Caco-2 (cell line): ENCODE measurements around the gene TMEM39A. TPM values are rescaled to one million over a fixed set of nuclear protein-coding genes. Genes with fewer than 3 reads are reported as not detected.
A peak's percentile ranks its signal among the peaks of the same experiment; 100 is the strongest.

Source experiments
- Bru-seq: library from RNA; stranded (reverse); fragments of 400-500 nt; gene quantifications from one replicate; lab custom pipeline; 2021; lab: Mats Ljungman, UMichigan
- BruChase-seq, 2 experiments: library from RNA; stranded (reverse); fragments of 400-500 nt; gene quantifications; one replicate each; lab custom pipeline; 2021; lab: Mats Ljungman, UMichigan
- BruUV-seq: library from RNA; stranded (reverse); fragments of 400-500 nt; replicated peaks from 2 replicates; lab custom pipeline; 2021; lab: Mats Ljungman, UMichigan
- CTCF ChIA-PET: fragments of 300-600 bp; sonication (Branson Sonifier 250); formaldehyde crosslinking; loops from one replicate; lab custom pipeline; 2022; ENCODE audit warnings: antibody characterized with exemption; lab: Charles Lee
- POLR2A ChIA-PET: fragments of 300-600 bp; sonication (Branson Sonifier 250); formaldehyde crosslinking; loops from one replicate; lab custom pipeline; 2022; ENCODE audit warnings: antibody characterized with exemption; lab: Charles Lee
- DNase-seq, 2 experiments: peaks; one replicate each; pipeline versions ENCODE4 v3.0.0 to v3.0.0-alpha.2; 2020 to 2022
- H3K27me3 ChIP-seq: replicated peaks from 2 replicates; pipeline ENCODE4 v1.6.0; 2011; ENCODE audit warnings: low read length; ENCODE audit not compliant: control insufficient read depth, insufficient read depth
- H3K36me3 ChIP-seq: 2 replicates; pipeline ENCODE4 v1.5.1; 2011; ENCODE audit warnings: low read length; ENCODE audit not compliant: control insufficient read depth, insufficient read depth
- H3K4me1 ChIP-seq: fragments of 250-450 bp; sonication (Bioruptor Pico); 2 replicates; pipeline ENCODE4 v1.5.1; 2020; ENCODE audit warnings: mild to moderate bottlenecking
- H3K4me3 ChIP-seq: 2 replicates; pipeline ENCODE4 v1.5.1; 2011; ENCODE audit warnings: low read depth, mild to moderate bottlenecking, control low read depth, low read length
- H3K9me3 ChIP-seq: fragments of 250-450 bp; sonication (Bioruptor Pico); 2 replicates; pipeline ENCODE4 v1.5.1; 2020; ENCODE audit warnings: mild to moderate bottlenecking, moderate library complexity
- H3K27ac Mint-ChIP-seq: one replicate; pipeline ENCODE4 v1.8.0; 2022; ENCODE audit warnings: mixed read lengths; ENCODE audit not compliant: unreplicated experiment
- H3K27me3 Mint-ChIP-seq: one replicate; pipeline ENCODE4 v1.8.0; 2022; ENCODE audit warnings: mixed read lengths; ENCODE audit not compliant: insufficient read depth, unreplicated experiment
- H3K36me3 Mint-ChIP-seq: one replicate; pipeline ENCODE4 v1.8.0; 2022; ENCODE audit warnings: mild to moderate bottlenecking, mixed read lengths; ENCODE audit not compliant: insufficient read depth, unreplicated experiment
- H3K4me1 Mint-ChIP-seq: one replicate; pipeline ENCODE4 v1.8.0; 2022; ENCODE audit warnings: low read depth, mixed read lengths; ENCODE audit not compliant: unreplicated experiment
- H3K4me3 Mint-ChIP-seq: one replicate; pipeline ENCODE4 v1.8.0; 2022; ENCODE audit warnings: mild to moderate bottlenecking, moderate library complexity, mixed read lengths; ENCODE audit not compliant: unreplicated experiment
- H3K9me3 Mint-ChIP-seq: one replicate; pipeline ENCODE4 v1.8.0; 2022; ENCODE audit warnings: mixed read lengths; ENCODE audit not compliant: unreplicated experiment
- intact Hi-C: fragments of 100-400 bp; cut with micrococcal nuclease; formaldehyde crosslinking; loops from one replicate; pipeline ENCODE4 v1.10.0; 2022; ENCODE audit not compliant: unreplicated experiment
- long read RNA-seq: library from polyadenylated mRNA; stranded (forward); transcript quantifications from one replicate; pipeline ENCODE4 v2.0.0, GENCODE V29; 2022
- total RNA-seq: library from RNA; stranded (reverse); gene quantifications from 2 replicates; pipeline ENCODE4 v1.2.3, GENCODE V29; 2022
- TF ChIP-seq, protein P1 (sequence below), 2 experiments: fragments of 200-600 bp in 1 of 2; IDR thresholded peaks; 1 replicate in 1 of 2; 2 replicates in 1 of 2; pipeline versions ENCODE4 v1.5.1 to v1.8.0; 2011 to 2022; ENCODE audit warnings: antibody characterized with exemption in 1 of 2, control low read depth in 1 of 2, inconsistent platforms in 1 of 2, low read depth in 1 of 2, low read length in 1 of 2, mild to moderate bottlenecking in 1 of 2, moderate library complexity in 1 of 2; ENCODE audit not compliant: insufficient read depth in 1 of 2, severe bottlenecking in 1 of 2, unreplicated experiment in 1 of 2

TMEM39A gene
- 50.7 and 52.1 TPM in 2 replicates for total RNA-seq
- percentile 94 among the genes with signal in this experiment for Bru-seq, nascent RNA
- BruChase-seq, experiment 1, labeled RNA remaining after a 2-hour chase: percentile 94 among the genes with signal in this experiment
- BruChase-seq, experiment 2, labeled RNA remaining after a 6-hour chase: percentile 84 among the genes with signal in this experiment
- long read RNA-seq, full-length matches to known transcripts: 29 of 53 reads
- long read RNA-seq, partial matches to known transcripts: 6 of 53 reads
- long read RNA-seq, other reads (novel, unspliced or antisense): 18 of 53 reads

DNA sequence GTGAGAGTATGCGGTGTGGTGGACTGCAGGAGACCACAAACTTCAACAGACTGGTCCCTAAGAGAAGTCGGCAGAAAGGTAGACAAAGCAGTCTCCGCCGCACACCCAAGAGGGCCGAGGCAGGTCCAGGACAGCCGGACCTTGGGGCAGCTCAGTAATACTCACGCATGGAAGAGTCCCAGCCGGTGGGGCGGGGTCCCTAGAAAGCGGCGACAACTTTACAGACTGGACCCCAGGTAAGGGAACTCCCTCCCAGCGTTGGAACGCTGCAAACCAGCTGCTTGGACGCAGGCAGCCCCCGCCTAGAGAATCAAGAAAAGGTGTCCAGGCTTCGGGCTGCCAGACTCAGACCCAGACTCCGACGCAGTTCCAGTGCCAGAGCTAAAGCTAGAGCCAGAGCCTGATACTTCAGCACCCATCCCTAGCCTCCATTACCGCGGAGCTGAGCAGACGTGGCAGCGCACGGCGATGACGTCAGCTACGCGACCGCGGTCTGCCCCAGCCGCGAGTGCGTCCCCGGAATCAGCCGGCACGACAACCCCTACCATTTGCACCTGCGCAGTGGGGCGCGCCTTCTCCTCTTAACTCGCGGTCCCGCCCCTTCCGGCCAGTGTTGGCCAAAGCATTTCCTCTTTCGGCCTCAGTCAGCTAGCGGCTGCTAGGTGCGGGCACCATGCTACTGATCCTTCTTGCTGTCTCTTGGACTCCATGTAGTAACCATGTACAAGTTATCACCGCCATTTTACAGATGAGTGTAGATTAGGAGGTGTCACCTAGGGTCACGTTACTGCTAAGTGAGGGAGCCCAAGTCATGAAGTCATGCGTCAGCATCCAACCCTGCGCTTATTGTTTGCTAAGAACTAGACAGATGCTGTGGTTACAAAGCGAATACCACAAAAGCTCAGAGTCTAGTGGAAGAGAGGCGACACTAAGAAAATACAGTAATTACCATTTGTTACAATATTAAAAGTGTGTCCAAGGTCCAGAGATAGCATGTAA, at the start of gene TMEM39A:
Gene TMEM39A (minus strand): TSS at position 445 of the 999 bp plus-strand sequence. CDS start 1,541 bp downstream, outside the sequence.
- intact Hi-C loops: loop anchor here (1.0 to 2.0 kb wide), 2 partner anchors 35 to 213 kb away; partner anchors contain the start of genes COX17 and TIMMDC1
- no peaks in the 10 kb centered on the region for H3K9me3 ChIP-seq
- peak; percentile 98 to 99 for DNase-seq
- peaks cover 2% of the 10 kb centered on the region; the same call in 1 of the 2 replicates for H3K36me3 ChIP-seq
- Mint-ChIP-seq H3K4me3 (peak within 1 kb of the TSS; percentile 94), H3K9me3 (peaks cover 6% of the 10 kb centered on the region), H3K4me1 (peaks cover 7% of the 10 kb centered on the region), H3K36me3 (peaks cover 34% of the 10 kb centered on the region), H3K27ac (peak within 1 kb of the TSS; percentile 97), H3K27me3 (no peaks in the 10 kb centered on the region)
- H3K27me3 ChIP-seq: no peaks in the 10 kb centered on the region
- CTCF ChIA-PET: interaction anchor here (0.6 to 0.8 kb wide), 2 partner anchors 35 to 683 kb away, joined by 3 read pairs; partner anchors contain the start of gene TIMMDC1
- H3K4me1 ChIP-seq: no peaks in the 10 kb centered on the region
- TF ChIP-seq, protein P1, sequence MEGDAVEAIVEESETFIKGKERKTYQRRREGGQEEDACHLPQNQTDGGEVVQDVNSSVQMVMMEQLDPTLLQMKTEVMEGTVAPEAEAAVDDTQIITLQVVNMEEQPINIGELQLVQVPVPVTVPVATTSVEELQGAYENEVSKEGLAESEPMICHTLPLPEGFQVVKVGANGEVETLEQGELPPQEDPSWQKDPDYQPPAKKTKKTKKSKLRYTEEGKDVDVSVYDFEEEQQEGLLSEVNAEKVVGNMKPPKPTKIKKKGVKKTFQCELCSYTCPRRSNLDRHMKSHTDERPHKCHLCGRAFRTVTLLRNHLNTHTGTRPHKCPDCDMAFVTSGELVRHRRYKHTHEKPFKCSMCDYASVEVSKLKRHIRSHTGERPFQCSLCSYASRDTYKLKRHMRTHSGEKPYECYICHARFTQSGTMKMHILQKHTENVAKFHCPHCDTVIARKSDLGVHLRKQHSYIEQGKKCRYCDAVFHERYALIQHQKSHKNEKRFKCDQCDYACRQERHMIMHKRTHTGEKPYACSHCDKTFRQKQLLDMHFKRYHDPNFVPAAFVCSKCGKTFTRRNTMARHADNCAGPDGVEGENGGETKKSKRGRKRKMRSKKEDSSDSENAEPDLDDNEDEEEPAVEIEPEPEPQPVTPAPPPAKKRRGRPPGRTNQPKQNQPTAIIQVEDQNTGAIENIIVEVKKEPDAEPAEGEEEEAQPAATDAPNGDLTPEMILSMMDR (IDR thresholded peaks at IDR 0.05; ENCODE audit: insufficient read depth in 1 of 2, low read depth in 1 of 2, low read length in 1 of 2, severe bottlenecking in 1 of 2, unreplicated experiment in 1 of 2): no peak
- BruUV-seq: TSS peak; percentile 51
- POLR2A ChIA-PET: interaction anchor here (0.5 to 1.9 kb wide), 11 partner anchors 10 to 1132 kb away, joined by 3 to 29 read pairs (median 3); partner anchors contain the start of genes B4GALT4, NDUFB4 and TIMMDC1
- H3K4me3 ChIP-seq: peak within 1 kb of the TSS; percentile 69

DNA sequence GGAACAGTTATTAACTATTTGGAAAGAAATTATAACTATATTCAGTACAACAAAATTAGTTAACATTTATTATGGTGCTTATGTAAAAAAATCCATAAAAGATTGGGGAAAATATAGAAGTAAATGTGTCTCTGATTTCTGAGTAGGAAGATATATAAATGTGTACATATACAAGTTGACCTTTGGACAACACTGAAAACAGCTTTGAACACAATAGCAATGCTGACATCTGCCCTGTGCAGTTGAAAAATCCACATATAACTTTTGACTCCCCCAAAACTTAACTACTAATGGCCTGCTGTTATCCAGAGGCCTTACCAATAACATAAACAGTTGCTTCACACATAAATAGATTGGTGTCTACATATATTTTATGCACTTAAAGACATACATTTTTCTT, 47.3 kb upstream of the TMEM39A start:
- no peaks in the 10 kb centered on the region for H3K4me1 ChIP-seq
- CTCF ChIA-PET: no interaction called here
- Mint-ChIP-seq H3K9me3 (no peaks in the 10 kb centered on the region), H3K27me3 (no peaks in the 10 kb centered on the region), H3K36me3 (peaks cover 17% of the 10 kb centered on the region), H3K4me1 (no peaks in the 10 kb centered on the region), H3K4me3 (no peak overlapping the region), H3K27ac (no peak overlapping the region)
- intact Hi-C loops: no loop called here
- H3K9me3 ChIP-seq: no peaks in the 10 kb centered on the region
- BruUV-seq: no TSS peak
- no peaks in the 10 kb centered on the region for H3K36me3 ChIP-seq
- no peak for DNase-seq
- POLR2A ChIA-PET: no interaction called here
- H3K27me3 ChIP-seq: no peaks in the 10 kb centered on the region
- TF ChIP-seq, protein P1 (IDR thresholded peaks at IDR 0.05; ENCODE audit: insufficient read depth in 1 of 2, low read depth in 1 of 2, low read length in 1 of 2, severe bottlenecking in 1 of 2, unreplicated experiment in 1 of 2): no peak
- no peak overlapping the region for H3K4me3 ChIP-seq
